A673 (cell line): ENCODE measurements around the gene CSNK1G3.

Experiments
- CTCF ChIP-seq: fragments of 300-800, 200-600 bp; sonication (generic); conservative IDR thresholded peaks from 2 replicates; pipeline ENCODE4 v1.5.1; 2017; ENCODE audit warnings: low read depth, mild to moderate bottlenecking, antibody characterized with exemption, low read length, moderate library complexity, mixed read lengths
- EZH2 ChIP-seq: fragments of 200-600 bp; sonication (generic); IDR thresholded peaks from 2 replicates; pipeline ENCODE4 v1.6.1; 2017; ENCODE audit warnings: borderline replicate concordance, low read depth, mild to moderate bottlenecking, mixed read lengths, antibody characterized with exemption, low read length; ENCODE audit not compliant: poor library complexity, severe bottlenecking

- TF ChIP-seq CTCF (no peak), EZH2 (no peak)
These were observed 28.6 kb downstream of the CSNK1G3 start for GRCh38 chr5:123540534-123540933.
